Suppressor macrophage treated with lipopolysaccharide for 1 hour (primary cell): ENCODE results near the gene FNDC3B.
A peak's percentile ranks its signal among the peaks of the same experiment; 100 is the strongest.

Experiments
- DNase-seq, 3 donors: peaks; one replicate each; pipeline ENCODE4 v3.0.0-alpha.2; 2020 to 2022

FNDC3B gene

DNA sequence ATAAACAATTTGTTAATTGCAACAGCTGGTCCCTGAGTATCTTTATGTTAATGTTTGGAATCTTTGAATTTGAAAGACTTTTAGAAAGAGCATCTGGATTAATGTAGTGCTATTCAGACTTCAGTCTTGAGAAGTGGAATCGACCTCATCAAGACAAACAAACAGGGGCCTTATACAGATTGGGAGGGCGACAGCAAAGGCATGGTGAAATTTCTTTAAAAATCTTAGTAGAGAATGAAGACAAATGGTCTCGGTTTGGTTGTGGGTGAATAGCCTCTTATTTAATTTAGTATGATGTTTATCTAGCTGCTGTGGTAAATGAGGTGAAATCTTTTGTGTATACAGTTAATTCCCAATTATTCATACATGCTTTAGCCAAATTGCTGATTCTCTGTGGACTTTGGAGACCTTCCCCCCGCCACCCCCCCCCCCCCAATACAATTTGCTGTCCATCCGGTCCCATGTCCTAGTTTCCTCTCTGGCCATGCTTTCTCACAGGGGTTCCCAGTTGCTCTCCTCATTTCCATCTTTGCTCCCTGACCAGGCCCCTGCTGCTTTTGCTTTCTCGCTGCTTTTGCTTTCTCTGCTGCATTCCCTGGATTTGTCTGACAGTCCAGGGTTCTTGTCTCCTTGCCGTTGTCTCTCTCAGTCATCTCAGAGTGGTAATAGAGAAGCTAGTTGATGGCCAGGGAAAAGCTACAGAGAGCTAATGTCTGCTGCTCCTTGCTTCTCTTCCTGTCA, 135.3 kb downstream of the FNDC3B start:
- DNase-seq: no peak

DNA sequence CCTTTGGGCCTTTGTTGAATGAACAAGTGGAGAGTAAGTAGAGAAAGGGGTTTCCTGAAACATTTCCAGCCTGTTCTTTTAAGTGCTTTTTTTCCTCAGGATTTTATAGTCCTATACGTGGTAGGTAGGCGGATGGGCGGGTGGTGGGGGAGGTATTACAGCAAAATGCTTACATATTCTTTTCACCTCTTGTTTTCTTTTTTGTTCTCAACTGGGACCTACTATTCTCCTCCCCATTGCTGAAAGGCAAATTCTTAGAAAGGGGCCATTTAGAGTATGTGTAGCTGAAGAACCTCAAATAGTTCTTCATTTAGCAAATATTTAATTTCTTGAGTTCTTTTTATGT, 135.8 kb downstream of the FNDC3B start:
- no peak for DNase-seq

DNA sequence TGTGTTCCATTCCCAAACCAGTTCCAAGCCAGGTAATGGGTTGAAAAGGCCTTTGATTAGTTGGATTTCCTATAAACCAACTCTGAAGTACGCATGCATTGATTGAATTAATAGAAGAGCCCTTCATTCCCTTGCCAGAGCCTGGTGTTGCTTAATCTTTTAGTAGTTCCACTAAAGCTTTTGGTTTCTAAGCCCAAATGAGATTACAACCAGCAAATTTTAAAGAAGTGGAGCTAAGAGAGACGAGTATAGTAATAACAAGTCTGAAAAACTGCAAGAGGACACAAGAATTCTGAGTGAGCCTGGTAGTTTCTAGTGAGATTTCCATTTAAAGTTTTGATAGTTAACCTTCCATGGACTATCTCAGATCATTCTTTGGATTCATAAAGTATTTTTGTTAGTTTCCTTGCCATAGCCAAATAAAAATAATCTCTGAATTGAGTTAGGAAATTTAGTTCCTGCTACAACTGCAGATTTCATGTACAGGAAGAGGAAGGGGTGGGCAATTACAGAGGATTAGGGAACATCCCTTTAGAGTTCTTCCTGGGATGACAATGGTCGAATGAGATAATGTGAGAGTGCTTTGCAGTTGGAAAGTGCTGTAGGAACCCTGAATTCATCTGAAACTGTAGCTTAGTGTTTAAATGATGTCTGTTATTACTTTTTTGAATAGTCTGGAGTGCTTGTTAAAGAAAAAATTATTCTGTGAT, 136.8 kb downstream of the FNDC3B start:
- peak; percentile 47 to 67 (median 65) for DNase-seq

DNA sequence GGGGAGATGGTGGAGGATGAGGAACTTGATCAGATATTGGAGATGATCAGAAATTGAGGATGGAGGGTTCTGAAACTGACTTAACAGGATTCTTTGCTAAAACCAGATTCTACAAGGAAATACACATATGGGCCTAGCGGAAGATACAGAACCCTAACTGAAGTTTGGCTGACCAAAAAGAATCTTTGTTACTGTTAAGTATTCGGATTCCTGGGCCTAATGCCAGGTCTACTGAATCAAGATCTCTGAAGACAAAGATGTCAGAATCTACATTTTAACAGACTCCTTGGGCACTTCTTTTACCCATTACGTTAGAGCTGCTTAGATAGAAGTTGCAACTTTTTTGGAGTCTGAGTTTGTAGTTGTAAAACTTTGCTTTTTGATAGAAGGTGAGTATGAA, 137.7 kb downstream of the FNDC3B start:
- no peak for DNase-seq

DNA sequence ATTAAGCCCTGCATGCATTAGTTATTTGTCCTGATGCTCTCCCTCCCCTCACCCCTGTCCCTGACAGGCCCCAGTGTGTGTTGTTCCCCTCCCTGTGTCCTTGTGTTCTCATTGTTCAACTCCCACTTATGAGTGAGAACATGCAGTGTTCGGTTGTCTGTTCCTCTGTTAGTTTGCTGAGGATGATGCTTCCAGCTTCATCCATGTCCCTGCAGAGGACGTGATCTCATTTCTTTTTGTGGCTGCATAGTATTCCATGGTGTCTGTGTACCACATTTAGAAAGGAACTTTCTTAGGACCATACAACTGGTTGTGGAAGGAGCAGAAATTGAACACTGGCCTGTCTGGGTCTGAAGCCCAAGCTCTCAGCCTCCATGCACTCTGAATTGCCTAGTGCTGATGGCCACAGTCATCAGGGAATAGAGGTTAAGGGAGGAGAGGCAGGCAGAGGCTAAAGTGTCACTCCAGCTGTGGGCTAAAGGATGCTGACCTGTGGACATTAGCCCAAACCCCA, 138.5 kb downstream of the FNDC3B start:
- no peak for DNase-seq

DNA sequence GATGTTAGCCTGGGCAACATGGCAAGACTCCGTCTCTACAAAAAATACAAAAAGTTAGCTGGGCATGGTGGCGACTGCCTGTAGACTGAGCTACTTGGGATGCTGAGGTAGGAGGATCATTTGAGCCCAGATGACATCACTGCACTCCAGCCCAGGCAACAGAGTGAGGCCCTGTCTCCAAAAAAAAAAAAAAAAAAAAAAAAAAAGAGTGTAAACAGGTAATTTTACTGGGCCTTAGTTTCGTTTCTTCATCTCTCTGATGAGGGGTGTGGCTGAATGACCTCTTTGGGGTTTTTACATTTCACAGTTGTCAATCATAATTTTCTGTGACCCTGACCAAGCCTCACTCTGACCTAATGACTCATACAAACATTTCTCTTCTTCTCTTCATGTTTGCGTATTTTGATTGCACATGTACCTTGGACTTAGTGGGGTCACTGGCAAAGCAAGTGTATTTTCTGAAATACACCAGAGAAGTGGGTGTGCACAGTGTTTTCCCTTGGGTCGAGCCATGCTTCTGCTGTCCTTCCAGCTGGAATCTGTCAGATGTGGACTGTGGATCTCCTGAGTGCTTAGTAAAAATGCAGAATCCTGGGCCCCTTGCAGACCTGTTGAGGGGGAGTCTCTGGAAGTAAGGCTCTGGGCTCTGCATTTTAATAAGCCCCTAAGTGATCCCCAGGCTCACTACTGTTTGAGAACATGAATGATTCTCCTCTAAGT, 140.5 kb downstream of the FNDC3B start:
- peak; percentile 62 to 82 (median 75) for DNase-seq

DNA sequence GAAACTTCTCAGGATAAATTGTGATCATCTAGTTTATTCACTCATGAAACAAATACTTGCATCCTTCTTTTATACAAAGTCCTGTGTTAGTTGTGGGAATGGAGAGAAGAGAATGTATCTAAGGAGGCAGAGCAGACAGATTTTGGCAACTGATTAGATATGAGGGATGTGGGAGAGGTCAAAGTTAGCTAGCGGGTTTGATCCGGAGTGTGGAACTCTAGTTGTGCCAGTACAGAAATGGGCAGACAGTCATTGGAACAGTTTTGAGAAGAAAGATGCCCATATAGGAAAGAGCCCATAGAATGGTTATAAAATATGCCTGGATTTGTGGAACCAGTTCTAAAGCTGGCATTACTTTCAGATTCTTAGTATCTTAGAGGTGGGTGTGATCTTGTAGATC, 141.1 kb downstream of the FNDC3B start:
- no peak for DNase-seq

DNA sequence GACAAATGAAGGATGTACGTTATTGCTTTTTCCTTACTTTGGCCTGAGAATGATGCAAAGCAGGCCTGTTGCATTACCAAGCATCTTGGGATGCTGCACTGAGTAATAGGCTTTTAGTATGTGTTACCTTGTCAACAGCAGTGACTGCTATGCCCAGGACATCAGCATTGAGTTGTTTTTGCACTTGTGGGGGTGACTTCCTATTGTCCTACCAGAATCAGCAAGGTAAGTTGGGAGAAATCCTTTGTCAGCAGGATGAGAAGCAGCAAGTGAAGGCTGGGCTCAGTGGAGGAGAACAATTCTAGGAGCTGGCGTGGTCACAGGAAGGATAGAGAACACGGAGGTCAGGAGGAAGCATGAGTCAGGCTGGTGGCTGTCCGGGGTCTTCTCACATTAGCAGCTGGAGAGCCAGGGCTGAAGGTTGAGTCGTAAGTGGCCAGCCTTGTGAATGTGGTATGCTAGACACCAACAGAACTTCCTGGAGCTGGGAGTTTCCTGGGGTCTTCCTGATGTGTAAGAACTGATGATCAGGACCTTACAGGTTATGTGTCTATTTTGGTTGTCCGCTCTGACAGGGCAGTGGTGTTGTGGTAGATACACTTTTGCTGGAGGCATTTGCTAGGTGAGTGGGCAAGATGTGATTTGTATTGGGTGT, 142.7 kb downstream of the FNDC3B start:
- peak; percentile 65 to 74 (median 72) for DNase-seq

DNA sequence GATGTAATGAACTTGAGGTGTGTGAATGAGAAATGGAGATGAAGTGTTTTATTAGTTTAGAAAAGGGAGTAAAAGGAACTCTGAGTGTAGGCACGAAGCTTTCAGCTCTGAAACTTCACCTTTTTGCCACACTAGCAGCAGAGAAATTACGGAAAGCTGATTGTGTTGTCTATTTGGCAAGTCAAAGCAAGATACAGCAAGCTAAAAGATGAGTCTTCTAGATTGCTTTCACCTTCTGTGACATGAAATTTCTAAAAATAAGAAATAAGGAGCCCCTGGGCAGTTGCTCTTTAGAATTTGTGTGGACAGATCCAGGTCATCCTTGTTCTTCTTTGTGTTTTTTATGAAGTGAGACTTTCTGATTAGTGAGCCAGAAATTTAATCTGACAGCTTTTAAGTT, 143.4 kb downstream of the FNDC3B start:
- no peak for DNase-seq

DNA sequence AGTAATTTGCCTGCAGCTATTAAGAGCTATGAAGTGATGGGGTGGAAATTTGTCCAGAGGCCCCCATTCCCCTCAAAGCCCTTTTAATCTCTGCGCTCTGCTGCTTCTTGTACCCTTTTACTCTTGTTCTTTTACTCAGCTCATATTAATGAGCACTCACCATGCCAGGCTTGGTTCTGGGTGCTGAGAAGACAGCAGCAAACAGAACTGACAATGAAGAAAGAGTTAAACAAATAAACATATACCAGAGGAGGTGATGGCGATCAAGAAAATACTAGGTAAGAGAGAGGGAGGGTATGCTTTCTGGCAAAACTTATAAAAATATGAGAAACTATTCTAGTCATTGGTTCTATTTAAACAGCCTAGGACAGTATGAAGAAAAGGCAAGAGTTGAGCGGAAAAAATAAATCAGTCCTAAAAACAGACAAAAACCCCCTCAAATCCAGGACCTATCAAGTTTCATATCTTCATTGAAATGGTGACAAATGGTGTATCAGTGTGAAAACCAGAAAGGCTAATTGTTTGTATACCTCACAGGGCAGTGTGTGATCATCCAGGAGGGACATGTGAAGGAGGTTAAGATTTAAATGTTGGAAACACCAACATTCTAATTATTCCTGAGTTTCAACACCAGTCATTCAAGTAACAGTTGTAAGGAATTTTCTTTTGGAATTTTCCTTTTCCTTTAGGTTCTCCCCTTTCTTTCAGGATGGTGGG, 144.9 kb downstream of the FNDC3B start:
- DNase-seq: no peak

DNA sequence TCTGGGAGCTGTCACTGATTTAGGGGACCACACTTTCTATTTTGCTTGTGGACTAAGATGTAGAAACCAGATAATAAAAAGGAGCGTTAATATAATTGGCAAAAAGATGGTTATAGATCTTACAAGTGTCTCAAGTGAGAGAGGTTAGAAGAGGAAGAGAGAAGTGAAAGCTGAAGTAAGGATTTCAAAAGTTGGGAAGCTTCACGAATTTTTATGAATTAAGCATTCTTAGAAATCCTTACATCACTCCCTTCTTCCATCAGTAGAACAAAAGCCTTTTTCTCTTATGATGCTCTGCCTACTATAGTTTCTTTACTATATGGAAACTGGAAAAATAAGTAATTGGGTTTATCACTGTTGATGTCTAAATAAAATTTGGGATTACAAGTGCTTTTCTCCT, 146.5 kb downstream of the FNDC3B start:
- DNase-seq: peak; percentile 54 to 86 (median 83)

DNA sequence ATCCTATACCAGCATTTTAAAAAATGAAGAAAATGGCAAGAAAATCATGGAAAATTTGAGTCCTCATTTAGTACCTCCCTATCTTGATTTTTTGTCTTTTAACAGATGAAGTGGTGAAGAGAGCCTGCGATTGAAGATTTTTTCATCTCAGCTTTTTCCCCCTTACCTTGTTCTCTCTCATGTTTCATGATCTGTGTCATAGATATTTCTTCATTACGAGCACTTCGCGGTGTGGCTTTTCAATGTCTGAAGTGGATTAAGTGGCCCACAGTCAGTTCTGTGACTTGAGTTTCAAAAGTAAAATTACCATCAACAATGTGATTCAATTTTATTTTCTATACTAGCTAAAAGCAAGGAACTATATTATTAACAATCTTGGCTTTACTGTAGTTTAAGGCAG, 147.2 kb downstream of the FNDC3B start:
- DNase-seq: no peak

DNA sequence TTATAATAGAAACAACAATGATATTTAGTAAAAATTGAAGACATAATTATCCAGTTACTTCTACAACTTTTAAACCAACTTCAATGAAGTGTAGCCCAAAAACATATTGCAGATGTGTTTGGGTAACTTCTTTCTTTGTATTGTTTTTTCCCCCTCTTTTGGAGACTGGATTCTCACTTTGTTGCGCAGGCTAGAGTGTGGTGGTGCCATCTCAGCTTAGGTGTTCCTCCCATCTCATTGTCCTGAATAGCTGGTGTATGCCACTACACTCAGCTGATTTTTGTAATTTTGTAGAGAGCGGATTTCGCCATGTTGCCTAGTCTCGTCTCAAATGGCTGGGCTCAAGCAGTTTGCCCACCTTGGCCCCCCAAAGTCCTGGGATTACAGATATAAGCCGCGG, 148.1 kb downstream of the FNDC3B start:
- no peak for DNase-seq

DNA sequence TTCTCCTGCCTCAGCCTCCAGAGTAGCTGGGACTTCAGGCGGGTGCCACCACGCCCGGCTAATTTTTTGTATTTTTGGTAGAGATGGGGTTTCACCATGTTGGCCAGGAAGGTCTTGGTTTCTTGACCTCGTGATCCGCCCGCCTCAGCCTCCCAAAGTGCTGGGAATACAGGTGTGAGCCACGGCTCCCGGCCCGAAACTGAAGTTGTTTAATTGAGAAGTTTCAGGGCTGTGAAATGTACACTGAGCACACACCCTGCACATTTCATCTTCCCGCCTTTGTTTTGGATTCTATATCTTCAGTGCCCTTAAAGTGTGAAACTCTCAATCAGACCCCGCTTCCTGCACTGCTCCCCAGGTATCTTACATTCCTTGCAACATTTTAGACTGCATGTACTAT, 149.1 kb downstream of the FNDC3B start:
- no peak for DNase-seq

DNA sequence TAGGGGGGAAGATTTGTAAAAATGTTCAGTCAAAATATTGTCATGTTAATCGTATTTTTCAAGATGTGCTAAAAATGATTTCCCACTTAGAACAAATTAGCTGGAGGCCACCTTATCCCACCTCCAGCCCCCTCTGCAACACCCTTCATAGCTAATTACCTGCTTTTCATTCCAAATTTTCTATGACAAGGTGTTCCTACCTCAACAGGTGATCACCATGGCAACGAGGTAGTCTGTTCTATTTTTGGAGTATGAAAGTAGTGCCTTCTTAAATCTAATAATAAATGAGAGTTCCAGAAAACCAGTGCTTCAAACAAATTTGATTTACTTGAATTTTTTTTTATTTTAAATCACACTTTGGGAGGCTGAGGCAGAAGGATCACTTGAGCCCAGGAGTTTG, 149.8 kb downstream of the FNDC3B start:
- no peak for DNase-seq

DNA sequence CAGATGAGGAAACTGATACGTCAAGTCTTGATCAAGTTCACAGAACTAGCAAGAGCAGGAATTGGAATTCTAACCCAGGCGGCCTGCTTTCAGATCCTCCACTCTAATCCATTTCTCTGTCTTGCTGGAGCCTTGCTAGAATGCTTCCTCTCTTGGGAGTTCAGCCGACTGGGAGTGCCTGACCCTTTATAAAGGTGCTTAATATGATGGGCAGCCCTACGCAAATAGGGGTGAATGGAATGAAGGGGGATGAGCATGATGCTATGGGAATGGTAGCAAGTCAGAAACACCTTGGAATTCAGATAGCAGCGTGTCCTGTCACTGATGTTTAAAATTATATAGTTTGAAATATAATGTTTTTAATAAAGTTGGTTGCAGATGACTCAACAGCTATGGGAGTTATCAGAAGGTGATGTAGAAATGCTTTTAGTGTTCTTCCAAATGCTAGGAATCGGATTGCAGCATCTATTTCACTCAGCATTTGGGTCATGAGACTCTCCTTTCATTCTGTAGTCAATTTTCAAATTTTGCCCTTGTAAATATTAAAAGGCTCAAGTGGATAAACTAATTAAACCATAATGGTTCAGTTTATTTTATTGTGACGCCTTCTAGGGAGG, 150.7 kb downstream of the FNDC3B start:
- no peak for DNase-seq

DNA sequence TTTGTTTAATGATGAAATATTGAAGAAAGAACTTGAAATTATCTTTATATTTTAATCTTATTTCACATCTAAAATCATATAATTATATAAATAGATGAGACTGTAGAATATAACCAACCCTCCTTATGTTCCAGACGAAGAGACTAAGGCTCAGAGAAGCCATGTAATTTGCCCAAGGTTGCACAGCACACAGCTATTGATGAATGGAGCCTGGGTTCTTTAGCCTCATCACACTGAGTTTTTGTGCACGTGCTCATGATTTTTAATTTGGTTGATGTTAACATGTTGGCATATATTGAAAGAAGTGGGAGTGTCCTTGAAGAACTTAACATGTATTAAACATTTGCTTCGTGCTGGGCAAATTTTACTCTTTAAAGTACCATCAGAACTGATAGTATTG, 151.6 kb downstream of the FNDC3B start:
- DNase-seq: no peak

DNA sequence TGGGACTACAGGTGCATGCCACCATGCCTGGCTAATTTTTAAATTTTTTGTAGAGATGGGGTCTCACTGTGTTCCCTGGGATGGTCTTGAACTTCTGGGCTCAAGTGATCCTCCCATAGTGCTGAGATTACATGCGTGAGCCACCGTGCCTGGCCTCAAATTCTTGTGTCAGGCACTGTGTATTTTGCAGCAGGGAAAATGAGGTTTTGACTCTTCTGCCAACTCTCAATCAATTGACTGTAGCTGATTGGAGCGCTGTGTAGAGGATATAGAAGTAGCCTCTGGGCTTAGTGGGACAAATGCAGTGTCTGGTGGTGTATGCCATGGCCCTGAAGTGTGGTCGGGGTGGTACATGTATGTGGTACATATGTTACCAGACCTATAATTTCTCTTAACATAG, 152.3 kb downstream of the FNDC3B start:
- DNase-seq: no peak

DNA sequence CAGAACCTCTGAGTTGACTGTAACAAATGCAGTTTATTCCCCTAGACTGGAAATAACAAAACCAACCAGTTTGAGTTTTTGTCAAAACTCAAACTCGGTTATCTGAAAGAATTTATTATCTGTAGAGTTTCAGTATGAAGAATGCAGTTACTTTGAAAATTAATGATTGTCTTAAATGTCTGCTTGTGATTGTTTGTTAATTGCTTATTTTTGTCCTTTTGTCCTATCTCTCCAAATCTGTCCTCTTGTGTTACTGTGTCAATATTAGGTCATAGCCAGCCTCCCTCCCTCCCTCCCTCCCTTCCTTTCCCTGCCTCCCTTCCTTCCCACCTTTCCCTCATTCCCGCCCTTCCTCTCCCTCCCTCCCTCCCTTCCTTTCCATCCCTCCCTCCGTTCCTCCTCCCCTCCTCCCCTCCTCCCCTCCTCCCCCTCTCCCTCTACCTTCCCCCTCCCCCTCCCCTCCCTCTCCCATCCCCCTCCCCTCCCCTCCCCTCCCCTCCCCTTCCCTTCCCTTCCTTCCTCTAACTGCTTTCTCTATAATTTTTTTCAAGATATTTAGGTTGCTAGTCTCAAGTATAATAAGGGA, 153.5 kb downstream of the FNDC3B start:
- DNase-seq: no peak

DNA sequence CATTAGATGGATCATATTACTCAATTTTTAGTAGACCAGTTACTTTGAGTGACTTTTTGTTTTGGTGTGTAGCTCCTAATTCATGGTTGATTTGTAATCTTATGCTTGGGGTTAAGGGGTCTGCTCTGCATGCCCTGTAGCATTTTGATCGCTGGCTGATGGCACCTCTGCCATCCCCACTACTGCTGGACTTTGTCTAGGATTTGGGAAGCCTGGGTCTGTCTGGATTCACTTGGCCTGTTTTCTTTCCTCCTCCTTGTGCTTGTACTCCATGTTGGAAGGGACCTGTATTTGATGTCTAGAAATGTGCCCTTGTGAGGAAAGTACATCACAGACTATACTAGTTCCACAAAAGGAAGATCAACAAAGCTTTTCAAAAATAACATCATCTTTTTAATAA, 154.1 kb downstream of the FNDC3B start:
- no peak for DNase-seq

DNA sequence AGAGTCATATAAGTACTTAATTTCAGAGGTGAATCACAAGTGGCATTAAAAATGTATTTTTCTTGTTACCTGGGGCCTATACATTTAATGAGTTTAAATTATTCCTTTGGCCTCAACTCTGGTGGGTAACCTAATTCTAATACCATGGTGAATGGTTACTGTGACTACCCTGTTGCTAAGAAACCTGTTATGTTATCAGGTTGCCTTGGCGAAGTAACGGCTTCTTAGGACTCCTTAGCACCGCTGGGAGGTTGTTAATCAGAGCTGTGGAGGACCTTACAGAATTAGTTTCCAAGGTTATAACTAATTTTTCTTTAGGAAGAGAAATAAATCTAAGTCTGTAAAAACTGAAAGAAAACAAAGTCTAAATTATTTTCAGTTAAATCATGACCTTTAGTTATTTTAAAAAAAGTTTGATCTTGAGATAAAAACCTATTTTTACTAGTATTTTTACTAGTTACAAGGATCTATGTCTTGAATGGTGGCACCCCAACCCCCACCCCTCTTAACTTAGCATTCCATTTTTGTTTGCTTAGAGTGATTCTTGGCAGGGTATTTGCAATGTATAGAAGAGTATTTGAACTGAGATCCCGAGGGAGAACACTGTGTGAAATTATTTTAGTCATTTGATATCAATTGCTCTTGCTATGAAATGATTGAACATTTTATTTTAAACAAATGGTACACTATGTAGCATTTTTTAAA, 155.5 kb downstream of the FNDC3B start:
- DNase-seq: no peak
